ENCODE data around the gene PANK3. TPM values are rescaled to one million over a fixed set of nuclear protein-coding genes. Genes with fewer than 3 reads are reported as not detected.

PANK3 gene
- total and polyA plus RNA-seq, 4 donors = 10.9 to 79.4 (median 42.4) TPM

- Histone ChIP-seq H3K4me3 (ENCODE audit: low read depth in 1 of 3, low read length in 3 of 3) (peak overlapping the region; percentile 68 to 96 (median 95)), H3K9me3 (ENCODE audit: control insufficient read depth in 4 of 4, low read length in 3 of 4) (no peaks in the 10 kb centered on the region), H3K9ac (ENCODE audit: low read depth in 1 of 2, low read length in 2 of 2) (peak overlapping the region; percentile 61 to 90), H3K36me3 (ENCODE audit: control insufficient read depth in 4 of 4, insufficient read depth in 3 of 4, low read depth in 1 of 4, low read length in 3 of 4) (no peaks in the 10 kb centered on the region), H3K27me3 (ENCODE audit: control insufficient read depth in 4 of 4, insufficient read depth in 4 of 4, low read length in 3 of 4) (no peaks in the 10 kb centered on the region), H3K4me1 (ENCODE audit: control insufficient read depth in 4 of 4, insufficient read depth in 4 of 4, low read length in 3 of 4) (peaks cover 7 to 32% (median 17%) of the 10 kb centered on the region in 4 donors), H3K27ac (ENCODE audit: low read depth in 1 of 2, low read length in 2 of 2) (peak overlapping the region; percentile 96 to 98)
- DNase-seq (ENCODE audit: low spot score) = peak; percentile 95
- 2% methylated on average over 52 of the region's 52 CpGs for WGBS
- peak; percentile 84 for TF ChIP-seq SP1 (IDR thresholded peaks at IDR 0.05)
- peak in 1 of 2 donors; percentile 84 for TF ChIP-seq GABPA (IDR thresholded peaks at IDR 0.05 in 1 of 2, conservative IDR thresholded peaks at IDR 0.05 in 1 of 2)
- TF ChIP-seq, protein P1, sequence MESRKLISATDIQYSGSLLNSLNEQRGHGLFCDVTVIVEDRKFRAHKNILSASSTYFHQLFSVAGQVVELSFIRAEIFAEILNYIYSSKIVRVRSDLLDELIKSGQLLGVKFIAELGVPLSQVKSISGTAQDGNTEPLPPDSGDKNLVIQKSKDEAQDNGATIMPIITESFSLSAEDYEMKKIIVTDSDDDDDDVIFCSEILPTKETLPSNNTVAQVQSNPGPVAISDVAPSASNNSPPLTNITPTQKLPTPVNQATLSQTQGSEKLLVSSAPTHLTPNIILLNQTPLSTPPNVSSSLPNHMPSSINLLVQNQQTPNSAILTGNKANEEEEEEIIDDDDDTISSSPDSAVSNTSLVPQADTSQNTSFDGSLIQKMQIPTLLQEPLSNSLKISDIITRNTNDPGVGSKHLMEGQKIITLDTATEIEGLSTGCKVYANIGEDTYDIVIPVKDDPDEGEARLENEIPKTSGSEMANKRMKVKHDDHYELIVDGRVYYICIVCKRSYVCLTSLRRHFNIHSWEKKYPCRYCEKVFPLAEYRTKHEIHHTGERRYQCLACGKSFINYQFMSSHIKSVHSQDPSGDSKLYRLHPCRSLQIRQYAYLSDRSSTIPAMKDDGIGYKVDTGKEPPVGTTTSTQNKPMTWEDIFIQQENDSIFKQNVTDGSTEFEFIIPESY (IDR thresholded peaks at IDR 0.05) = peak; percentile 57
- TF ChIP-seq RAD21 (IDR thresholded peaks at IDR 0.05) = peak; percentile 35 to 63
- TF ChIP-seq ATF3 (IDR thresholded peaks at IDR 0.05) = no peak
- peak; percentile 95 for TF ChIP-seq REST (IDR thresholded peaks at IDR 0.05)
- TF ChIP-seq YY1 (IDR thresholded peaks at IDR 0.05) = peak; percentile 97
- peak; percentile 87 for TF ChIP-seq TAF1 (conservative IDR thresholded peaks at IDR 0.05)
- peak; percentile 25 to 52 for TF ChIP-seq HNF4A (conservative IDR thresholded peaks at IDR 0.05)
- no peak for TF ChIP-seq EGR1 (IDR thresholded peaks at IDR 0.05; ENCODE audit: low read depth in 2 of 2)
- no peak for TF ChIP-seq HNF4G (IDR thresholded peaks at IDR 0.05)
- TF ChIP-seq JUND (IDR thresholded peaks at IDR 0.05) = peak; percentile 48 to 64
- no peak for TF ChIP-seq NR2F2 (IDR thresholded peaks at IDR 0.05)
- TF ChIP-seq FOXA2 (IDR thresholded peaks at IDR 0.05) = no peak
- TF ChIP-seq RXRA (IDR thresholded peaks at IDR 0.05) = peak; percentile 85 to 92
- TF ChIP-seq, protein P2, sequence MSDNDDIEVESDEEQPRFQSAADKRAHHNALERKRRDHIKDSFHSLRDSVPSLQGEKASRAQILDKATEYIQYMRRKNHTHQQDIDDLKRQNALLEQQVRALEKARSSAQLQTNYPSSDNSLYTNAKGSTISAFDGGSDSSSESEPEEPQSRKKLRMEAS (IDR thresholded peaks at IDR 0.05) = peak; percentile 49
- no peak for TF ChIP-seq FOXA1 (IDR thresholded peaks at IDR 0.05)
- TF ChIP-seq, protein P3, sequence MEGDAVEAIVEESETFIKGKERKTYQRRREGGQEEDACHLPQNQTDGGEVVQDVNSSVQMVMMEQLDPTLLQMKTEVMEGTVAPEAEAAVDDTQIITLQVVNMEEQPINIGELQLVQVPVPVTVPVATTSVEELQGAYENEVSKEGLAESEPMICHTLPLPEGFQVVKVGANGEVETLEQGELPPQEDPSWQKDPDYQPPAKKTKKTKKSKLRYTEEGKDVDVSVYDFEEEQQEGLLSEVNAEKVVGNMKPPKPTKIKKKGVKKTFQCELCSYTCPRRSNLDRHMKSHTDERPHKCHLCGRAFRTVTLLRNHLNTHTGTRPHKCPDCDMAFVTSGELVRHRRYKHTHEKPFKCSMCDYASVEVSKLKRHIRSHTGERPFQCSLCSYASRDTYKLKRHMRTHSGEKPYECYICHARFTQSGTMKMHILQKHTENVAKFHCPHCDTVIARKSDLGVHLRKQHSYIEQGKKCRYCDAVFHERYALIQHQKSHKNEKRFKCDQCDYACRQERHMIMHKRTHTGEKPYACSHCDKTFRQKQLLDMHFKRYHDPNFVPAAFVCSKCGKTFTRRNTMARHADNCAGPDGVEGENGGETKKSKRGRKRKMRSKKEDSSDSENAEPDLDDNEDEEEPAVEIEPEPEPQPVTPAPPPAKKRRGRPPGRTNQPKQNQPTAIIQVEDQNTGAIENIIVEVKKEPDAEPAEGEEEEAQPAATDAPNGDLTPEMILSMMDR (IDR thresholded peaks at IDR 0.05; ENCODE audit: low read depth, low read length, missing input control) = no peak
Measured at GRCh38 chr5:168579488-168580226, 489 bp upstream of the PANK3 start.

All from liver (tissue), 9 donors.